Non-pigmented ciliary epithelial cell (primary cell): ENCODE measurements around the gene CCNYL1.
"Not testable (repeated sequence)": the region's sequence is repeated elsewhere in the genome, so short reads cannot be mapped to it uniquely, and the experiment has no call there.

ENCODE experiments used
- DNase-seq: peaks from one replicate; pipeline ENCODE4 v3.0.0-alpha.2; 2010; ENCODE audit warnings: low read depth

The CCNYL1 gene

DNA sequence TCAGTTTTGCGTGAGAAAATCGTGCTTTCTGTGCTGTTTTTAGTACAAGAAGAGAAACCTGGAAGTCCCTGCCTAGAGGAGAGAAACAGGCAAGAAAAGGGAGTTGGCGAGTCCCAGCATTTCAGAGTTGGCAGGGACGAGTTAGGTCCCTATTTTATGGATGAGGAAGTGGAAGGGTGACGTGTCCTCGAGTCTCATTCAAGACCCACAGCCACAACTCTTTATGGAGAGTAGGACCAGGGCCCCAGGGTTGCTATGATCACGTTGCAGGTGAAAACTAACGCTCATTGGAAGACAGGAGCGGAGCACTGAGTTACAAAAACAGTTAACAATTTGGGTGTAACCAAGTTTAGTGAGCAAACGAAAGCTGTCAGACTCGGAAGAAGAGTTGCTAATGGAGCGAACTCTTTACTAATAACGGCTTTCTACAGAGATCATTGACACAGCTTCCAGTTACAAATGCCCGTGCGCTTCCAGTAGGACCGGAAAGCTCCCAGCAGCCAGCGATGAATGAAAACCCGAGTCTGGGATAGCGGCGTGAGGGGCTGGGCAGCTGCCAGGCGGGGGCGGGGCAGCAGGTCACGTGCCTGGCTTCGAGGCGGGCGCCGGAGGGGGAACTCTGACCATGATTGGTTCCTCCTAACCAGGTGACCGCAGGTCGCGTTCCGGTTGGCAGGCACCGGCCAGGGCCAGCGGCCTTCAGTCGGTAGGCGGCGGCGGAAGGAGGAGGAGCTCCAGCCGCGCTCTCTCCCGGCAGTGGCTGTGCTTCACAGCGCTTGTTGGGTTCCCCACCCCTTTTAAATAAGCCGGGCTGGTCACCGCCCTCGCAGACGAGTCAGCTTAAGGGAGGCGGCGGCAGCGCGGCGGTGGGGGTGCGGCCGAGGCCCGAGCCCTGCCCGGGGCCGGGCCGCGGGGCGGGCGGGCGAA is at the start of gene CCNYL1:
TSS of gene CCNYL1 (plus strand) at position 827 of the 927 bp plus-strand sequence. CDS start 257 bp downstream, outside the sequence.
- DNase-seq = peak; percentile 97

DNA sequence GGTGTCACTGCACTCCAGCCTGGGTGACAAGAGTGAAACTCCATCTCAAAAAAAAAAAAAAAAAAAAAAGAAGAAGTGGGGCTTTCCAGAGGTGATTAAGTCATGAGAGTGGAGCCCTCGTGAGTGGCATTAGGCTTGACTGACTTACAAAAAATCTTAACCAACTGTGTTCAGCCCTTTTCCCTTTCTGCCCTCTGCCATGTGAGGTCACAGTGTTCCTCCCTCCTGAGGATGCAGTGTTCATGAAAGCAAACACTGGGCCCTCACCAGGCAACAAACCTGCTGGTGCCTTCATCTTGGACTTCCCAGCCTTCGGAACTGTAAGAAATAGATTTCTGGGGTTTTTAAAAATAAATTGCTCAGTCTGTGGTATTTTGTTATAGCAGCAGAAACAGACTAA is 49.2 kb upstream of the CCNYL1 start:
- DNase-seq = no peak

DNA sequence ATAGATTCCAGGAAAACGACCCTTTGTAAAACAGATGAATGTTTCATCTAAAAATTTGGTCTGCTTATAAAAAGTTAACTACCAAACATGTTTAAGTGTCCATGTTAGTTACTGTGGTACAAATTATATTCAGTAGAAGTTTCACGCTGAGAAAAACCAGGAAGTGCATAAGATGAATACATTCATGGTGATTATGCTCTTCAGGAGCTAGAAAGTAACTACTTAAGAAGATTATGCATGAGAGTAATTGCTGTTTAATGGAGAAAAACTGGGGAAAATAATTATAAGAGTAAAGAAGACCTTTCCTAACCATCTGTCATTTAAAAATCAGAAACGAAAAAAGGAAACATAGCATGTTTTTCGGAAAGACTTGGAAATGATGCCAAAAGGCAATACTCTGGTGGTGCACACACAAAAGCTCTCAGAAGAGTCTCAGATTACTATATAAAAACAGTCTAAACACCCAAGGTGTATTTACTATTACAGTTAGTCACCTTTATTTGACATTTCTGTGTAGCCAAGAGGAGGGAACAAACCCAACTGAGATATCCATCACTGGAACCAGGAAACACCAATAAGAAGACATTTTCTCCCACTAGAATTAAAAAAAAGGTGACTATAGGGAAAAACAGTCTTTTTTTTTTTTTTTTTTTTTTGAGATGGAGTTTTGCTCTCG is 47.4 kb upstream of the CCNYL1 start:
- DNase-seq = no peak

DNA sequence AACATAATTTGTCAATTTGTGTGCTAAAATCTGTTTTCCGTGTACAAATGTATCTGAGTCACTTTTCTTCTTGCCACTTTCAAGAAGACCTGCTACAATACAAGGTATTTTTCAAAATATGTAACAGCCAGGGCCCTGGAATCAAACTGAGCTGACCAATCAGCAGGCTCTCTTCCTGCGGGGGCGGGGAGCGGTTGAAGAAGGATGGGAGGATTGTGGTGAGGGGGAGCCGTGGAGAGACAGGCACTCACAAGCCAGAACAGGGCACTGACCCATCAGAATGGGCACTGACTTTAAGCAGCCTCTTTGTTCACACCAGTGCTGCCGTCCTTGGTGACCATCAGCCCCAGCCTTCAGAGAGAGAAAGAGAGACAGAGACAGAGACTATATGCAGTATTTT is 40.6 kb upstream of the CCNYL1 start:
- no peak for DNase-seq

DNA sequence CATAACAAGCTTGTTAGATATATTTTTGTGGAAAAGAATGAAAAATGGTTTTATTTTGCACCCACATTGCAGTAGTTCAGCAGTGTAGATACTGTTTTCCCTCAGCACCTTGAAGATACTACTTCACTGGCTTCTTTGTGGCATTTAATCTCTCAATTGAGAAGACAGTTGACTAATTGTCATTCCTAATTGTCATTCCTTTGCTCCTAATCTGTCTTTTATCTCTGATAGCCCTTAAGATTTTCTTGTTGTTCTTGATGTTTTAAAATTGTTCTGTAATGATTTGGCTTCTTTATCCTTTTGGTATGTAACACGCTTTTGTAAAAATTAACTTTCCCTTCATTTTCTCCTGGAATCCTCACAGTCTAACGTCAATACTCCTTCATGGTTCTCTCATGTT is 38.0 kb upstream of the CCNYL1 start:
- DNase-seq = no peak

DNA sequence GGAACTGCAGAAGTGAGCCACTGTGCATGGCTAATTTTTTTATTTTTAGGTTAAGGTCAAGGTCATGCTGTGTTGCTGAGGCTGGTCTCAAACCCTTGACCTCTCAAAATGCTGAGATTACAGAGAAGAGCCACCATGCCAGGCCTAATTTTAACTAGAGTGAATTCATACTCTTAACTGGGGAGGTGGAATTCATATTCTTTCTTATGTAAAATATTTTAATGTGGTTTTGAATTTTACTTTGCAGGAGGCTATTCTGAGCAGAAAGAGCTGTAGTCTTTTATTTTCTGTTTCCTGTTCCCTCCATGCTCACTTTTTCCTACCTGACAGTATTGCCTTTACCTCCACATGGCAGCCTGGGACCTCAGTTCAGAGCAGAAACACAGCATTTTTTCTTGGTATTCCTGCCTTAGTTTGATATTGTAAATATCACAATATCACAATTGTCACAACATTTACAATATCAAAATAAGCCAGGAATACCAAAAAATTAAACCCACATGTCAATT is 37.1 kb upstream of the CCNYL1 start:
- no peak for DNase-seq

DNA sequence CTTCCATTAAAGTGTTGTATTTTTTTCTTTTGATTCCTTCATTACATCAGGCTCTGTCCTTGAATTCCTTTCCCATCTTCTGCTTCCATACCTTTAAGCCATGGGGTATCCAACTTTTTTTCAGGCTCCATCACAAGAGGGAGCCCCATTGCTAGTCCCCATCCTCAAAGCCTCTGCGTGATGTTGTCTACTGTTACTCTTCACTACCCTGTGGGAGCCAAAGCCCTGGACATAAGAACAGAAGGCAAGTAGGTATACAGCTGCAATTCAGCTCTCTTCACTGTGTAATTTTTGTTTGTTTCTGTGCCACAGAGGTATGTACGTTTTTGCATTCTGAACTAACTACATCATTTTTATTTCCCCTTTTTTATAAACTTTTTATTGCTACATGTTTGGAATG is 36.6 kb upstream of the CCNYL1 start:
- DNase-seq = no peak

DNA sequence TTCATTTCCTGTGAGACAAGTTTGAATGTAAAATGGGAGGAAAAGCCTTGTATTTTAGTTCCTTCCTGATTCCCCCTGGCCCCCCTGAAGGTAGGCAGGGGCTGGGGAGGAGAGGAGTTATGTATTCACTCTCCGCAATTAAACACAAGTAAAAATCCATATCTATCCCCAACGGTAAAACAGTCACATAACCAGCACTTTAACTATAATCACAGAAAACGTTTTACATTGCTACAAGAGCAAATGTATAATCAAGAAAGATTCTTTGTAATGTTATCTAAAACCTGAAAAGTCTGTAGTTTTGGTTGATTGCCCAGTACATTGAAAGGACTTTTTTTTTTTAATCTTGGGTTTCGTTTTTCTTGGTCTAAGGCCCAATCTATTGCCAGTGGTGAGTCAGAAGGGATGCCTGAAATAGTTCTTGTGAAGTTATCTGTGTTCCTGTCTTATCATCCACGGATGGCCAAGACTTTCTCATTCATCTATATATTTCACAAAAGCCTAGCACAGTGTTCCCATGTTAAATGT is 34.5 kb upstream of the CCNYL1 start:
- peak; percentile 82 for DNase-seq

DNA sequence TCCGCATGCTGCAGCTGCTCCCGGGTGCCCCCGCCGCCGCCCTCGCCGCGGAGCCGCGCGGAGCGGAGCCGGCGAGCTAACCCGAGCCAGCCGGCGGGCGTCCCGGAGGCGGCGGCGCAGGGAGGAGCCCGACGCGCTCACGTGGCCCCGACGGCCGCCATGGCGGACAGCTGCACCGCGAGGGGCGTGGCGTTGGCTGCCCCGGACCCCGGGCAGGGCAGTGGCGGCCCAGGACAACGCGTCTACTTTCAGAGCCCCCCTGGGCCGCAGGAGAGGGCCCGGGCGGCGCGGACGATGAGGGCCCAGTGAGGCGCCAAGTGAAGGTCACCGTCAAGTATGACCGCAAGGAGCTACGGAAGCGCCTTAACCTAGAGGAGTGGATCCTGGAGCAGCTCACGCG is 30.0 kb upstream of the CCNYL1 start:
- no peak for DNase-seq

DNA sequence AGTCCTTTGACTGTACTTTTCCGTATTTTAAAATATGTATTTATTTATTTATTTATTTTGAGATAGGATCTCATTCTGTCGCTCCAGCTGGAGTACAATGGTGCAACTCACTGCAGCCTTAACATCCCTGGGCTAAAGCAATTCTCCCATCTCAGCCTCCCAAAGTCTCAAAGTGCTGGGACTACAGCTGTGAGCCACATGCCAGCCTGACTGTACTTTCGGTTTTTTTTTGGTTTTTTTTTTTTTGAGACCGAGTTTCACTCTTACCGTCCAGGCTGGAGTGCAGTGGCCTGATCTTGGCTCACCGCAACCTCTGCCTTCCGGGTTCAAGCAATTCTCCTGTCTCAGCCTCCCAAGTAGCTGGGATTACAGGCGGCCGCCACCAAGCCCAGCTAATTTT is 28.9 kb upstream of the CCNYL1 start:
- no peak for DNase-seq

DNA sequence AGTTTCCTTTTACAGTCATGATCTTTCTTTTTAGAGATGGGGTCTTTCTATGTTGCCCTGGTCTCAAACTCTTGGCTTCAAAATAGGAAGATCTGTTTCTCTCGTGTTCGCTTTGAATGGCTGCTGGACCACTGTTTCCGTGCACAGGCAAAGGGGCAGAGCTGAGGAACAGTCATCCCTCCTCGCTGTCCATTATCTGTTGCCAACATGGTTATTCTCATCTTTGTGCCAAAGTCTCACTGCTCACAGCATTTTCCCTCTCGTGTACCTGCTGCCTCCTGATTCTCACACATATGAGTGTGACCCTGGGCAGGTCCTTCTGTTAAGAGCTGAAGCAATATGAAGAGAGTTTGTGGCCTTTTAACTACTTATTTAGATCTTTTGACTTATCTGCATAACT is 28.0 kb upstream of the CCNYL1 start:
- DNase-seq = no peak

DNA sequence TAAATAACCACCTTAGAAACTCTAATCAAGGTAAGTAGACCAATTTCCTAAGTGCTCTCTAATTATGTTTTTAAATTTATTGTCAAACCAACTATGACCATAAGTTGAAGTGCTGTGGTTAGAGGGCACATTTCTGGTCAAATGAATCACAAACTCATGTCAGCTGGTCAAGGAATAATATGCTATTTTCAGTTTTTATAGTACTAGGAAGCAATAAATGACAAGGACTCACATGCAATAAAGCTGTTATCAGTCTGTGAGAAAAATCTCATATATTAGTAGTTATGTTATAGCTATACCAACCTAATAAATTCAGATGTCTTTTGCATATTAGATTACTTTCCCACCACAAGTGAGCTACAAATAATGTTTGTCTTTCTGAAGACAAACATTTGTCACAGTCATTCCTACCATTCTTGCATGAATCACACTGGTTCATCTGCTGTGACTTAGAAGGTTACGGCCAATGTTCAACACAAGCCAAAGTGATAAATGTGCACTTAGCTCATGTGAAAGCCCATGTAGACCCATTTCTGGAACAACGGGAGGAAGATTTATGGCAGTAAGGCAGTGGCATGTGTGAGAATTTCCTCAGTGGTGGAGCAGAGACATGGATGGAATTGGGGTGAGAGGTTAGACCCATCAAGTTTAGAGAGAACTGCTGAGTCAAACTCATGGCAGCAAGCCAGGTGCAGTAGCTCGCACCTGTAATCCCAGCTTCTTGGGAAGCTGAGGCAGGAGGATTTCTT is 27.4 kb upstream of the CCNYL1 start:
- no peak for DNase-seq

DNA sequence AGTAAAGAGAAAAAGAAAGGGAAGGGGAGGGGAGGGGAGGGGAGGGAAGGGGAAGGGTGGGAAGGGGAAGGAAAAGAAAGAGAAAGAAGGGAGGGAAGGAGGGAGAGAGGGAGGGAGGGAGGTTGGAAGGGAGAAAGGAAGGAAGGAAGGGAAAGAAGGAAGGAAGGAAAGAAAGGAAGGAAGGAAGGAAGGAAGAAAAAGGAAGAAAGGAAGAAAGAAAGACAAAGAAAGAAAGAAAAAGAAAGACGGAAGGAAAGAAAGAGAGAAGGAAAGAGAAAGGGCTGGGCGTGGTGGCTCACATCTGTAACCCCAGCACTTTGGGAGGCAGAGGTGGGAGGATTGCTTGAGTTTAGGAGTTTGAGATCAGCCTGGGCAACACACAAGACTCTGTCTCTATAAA is 24.6 kb upstream of the CCNYL1 start:
- no peak for DNase-seq

DNA sequence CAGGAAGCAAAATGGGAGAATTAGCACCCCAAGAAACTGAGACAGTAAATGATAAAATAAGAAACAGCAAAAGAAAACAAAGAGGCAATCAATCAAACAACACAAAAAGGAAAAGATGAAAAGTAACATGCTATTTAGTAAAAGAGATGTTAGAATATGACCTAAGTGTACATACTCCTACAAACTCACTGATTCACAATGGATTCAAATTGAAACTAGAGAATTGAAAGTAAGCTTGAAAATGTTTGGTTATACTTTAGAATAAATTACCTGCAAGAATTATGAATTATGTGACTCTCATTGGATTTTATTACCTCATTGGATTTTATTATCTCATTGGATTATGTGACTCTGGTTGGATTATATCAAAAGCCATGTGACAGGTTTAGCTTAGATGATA is 22.8 kb upstream of the CCNYL1 start:
- no peak for DNase-seq

DNA sequence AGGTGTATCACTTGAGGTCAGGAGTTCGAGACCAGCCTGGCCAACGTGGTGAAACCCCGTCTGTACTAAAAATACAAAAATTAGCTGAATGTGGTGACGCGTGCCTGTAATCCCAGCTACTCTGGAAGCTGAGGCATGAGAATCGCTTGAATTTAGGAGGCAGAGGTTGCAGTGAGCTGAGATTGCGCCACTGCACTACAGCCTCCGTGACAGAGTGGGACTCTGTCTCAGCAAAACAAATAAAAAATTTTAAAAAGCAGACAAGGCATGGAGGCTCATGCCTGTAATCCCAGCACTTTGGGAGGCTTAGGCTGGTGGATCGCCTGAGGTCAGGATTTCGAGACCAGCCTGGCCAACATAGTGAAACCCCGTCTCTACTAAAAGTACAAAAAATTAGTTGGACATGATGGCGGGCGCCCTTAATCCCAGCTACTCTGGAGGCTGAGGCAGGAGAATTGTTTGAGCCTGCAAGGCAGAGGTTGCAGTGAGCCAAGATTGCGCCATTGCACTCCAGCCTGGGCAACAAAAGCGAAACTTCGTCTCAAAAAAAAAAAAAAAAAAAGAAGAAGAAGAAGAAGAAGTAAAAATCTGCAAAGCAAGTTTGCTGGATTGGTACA is 20.5 kb upstream of the CCNYL1 start:
- DNase-seq = not testable (repeated sequence)

DNA sequence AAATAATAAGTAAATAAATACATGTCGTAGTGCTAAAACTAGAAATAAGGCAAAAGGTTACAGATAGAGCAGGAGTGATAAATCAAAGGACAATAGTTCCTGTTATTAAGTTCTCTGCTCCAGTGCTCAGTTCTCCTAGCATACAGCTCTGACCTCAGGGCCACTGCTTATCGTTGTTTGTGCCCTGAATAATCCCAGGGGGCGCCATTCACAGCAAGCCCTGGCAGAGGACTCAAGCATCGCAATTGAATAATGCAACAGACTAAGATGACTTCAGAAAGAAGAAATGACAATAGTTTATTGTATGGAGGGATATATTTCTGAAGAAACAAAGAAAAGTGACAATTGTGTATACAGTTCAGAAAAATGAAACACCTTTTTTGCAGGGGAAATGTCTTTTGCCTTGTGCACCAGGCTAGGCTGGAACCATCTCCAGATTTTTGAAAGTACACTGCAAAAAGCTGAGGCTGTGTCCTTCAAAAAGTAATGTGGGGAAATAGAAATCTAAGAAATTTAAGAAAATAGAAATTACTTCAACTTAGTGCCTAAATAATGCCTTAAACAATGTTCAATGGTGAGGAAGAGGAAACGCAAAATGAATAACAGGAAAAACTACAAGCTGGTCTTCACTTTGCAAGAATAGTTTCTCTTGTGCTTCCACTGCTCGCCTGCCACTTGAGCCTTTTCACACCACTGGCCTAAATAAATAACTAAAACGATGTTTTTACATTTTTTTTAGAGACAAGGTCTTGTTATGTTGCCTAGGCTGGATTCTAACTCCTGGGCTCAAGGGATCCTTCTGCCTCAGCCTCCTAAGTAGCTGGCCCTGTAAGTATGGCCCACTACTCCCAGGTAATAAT is 19.0 kb upstream of the CCNYL1 start:
- DNase-seq = no peak

DNA sequence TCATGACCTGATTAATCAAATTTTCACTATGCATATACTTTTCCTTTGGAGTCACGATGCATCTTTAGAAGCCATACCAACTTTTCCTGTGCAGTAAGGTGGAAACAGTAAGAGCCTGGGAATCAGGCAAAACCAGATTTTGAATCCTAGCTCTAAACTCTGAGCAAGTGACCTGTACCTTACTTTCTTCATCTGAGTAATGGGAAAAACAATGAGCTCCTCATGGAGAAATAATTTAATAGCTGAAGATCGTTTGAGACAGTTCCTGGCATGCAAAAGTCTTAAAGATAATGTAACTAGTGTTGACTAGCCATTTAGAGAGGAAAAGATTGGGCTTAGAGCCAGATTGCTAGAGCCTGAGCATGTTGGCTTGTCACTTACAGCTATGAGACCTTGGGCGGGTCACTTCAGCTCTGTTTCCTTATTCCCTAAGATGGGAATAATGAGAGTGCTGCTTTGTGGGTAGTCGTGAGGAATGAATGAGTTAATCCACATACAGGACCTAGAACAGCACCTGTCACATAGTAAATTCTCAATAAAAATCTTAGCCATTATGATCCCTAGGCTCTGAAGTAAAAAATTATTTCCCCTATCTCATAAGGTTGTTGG is 17.7 kb upstream of the CCNYL1 start:
- DNase-seq = no peak

DNA sequence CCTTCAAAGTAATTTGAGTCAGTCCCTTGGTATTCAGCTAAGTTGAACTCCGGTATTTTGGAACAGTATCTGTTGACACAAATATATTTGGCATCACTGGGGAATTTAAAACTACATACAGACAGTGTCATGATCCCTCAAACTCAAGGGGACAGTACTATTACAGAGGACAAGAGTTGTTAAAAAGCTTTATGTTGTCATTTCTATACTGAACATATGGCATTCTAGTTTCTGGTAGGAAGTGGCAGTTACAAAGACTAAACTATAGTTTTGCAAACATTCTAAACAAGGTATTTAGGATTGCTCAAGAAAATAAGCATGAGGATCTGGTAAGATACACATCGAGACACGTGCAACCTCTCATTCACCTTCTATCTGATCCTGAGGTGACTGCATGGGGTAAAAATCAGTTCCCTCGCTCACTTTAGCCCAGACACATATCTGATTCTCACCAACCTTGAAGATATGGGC is 16.6 kb upstream of the CCNYL1 start:
- no peak for DNase-seq

DNA sequence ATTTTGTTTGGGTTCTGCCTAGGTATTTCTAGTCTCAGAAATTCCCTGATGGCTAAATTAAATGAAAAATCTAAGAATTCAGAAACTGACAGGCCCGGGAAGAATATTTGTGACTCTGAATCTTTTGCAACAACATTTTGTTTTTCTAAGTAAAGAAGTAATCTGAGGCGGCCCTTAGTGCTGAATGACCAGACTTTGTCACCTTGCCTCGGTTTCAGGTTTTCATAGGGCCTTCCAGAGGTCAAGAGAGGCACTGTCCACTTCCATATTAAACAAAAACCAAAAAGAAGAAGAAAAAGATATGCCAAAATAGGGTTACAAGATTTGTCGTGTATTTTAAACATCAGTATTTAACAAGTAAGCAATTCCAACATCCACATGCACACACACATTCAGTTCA is 16.1 kb upstream of the CCNYL1 start:
- no peak for DNase-seq

DNA sequence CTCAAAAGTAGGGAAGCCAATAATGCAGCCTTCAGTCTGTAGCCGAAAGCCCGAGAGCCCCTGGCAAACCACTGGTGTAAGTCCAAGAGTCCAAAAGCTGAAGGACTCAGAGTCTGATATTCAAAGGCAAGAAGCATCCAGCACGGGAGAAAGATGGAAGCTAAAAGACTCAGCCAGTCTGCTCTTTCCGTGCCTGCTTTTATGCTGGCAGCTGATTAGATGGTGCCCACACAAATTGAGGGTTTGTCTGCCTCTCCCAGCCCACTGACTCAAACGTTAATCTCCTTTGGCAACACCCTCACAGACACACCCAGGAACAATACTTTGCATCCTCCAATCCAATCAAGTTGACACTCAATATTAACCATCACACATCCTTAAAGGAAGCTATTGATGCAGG is 14.5 kb upstream of the CCNYL1 start:
- not testable (repeated sequence) for DNase-seq
